ENCODE data around the gene RELN. TPM values are rescaled to one million over a fixed set of nuclear protein-coding genes. Genes with fewer than 3 reads are reported as not detected.

The RELN gene
- total RNA-seq, 1 donor from 2014 or later: 0.11 TPM

DNA sequence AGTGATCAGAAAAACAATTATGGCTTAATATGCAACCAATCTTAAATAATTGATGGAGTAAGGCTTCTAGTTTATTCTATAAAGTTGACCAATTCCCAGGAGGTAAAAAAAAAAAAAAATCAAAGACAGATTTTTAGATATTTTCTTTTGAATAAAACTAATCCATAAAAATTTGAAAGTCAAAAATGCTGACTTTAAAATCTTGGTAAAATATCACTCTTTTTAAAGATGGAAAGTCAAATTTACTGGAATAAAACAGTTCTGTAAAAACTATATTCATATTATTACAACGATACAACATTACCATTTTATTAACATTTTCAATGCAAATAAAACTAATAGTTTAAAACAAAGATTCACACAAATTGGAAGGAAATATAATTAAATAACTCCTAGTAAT, 5.4 kb downstream of the RELN start:
- TF ChIP-seq, protein P1, sequence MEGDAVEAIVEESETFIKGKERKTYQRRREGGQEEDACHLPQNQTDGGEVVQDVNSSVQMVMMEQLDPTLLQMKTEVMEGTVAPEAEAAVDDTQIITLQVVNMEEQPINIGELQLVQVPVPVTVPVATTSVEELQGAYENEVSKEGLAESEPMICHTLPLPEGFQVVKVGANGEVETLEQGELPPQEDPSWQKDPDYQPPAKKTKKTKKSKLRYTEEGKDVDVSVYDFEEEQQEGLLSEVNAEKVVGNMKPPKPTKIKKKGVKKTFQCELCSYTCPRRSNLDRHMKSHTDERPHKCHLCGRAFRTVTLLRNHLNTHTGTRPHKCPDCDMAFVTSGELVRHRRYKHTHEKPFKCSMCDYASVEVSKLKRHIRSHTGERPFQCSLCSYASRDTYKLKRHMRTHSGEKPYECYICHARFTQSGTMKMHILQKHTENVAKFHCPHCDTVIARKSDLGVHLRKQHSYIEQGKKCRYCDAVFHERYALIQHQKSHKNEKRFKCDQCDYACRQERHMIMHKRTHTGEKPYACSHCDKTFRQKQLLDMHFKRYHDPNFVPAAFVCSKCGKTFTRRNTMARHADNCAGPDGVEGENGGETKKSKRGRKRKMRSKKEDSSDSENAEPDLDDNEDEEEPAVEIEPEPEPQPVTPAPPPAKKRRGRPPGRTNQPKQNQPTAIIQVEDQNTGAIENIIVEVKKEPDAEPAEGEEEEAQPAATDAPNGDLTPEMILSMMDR (IDR thresholded peaks at IDR 0.05): no peak
- Histone ChIP-seq H3K9me3 (no peaks in the 10 kb centered on the region), H3K36me3 (no peaks in the 10 kb centered on the region), H3K27ac (no peak overlapping the region), H3K4me3 (no peak overlapping the region), H3K4me1 (peaks cover 0 to 3% of the 10 kb centered on the region in 2 donors), H3K27me3 (no peaks in the 10 kb centered on the region)
- intact Hi-C loops (cut with DNase I): no loop called here
- DNase-seq (ENCODE audit: low spot score in 2 of 2): no peak

DNA sequence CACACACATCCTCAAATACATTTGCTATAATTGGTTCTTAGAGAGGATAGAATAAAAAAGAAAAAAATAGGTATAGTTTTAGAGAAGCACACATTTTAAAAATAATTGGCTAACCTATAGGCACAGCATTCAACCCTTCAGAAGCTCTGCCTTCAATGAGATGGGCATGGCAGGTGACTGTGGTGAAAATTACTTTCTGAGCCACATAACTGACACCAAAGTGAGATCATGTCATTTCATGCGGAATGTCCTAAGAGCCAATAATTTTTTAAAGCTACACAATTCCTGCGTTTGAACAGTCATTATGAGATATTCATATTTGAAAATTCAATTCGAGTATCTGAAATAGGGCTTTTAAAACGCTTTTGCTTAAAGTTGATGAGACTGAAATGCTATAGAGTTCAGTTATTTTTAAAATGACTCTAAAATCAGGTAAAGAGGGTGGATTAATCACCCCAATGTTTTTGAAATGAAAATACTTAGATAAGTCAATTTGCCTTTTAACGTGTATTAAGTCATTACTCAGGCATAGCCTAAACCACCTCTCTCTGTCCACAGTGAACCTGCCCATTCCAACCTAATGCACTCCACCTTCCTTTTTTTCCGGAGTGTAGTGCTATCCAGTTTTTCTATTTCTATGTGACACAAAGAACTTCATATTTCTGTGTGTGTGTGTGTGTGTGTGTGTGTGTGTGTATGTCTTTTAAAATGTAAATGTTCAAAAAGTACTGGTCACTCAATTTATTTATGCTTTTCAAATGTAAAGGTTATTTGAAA, 6.1 kb downstream of the RELN start:
- intact Hi-C loops (cut with DNase I): no loop called here
- no peak for DNase-seq (ENCODE audit: low spot score in 2 of 2)
- H3K9me3 ChIP-seq: no peaks in the 10 kb centered on the region
- TF ChIP-seq, protein P1 (IDR thresholded peaks at IDR 0.05): no peak
- H3K36me3 ChIP-seq: no peaks in the 10 kb centered on the region
- no peak overlapping the region for H3K27ac ChIP-seq
- no peaks in the 10 kb centered on the region for H3K27me3 ChIP-seq
- no peak overlapping the region for H3K4me3 ChIP-seq
- no peaks in the 10 kb centered on the region for H3K4me1 ChIP-seq

GRCh38 chr7:103981003-103981423, 8.4 kb downstream of the RELN start:
- intact Hi-C loops (cut with DNase I): no loop called here
- Histone ChIP-seq H3K36me3 (no peaks in the 10 kb centered on the region), H3K9me3 (no peaks in the 10 kb centered on the region), H3K27me3 (no peaks in the 10 kb centered on the region), H3K4me1 (no peaks in the 10 kb centered on the region), H3K27ac (no peak overlapping the region), H3K4me3 (no peak overlapping the region)
- DNase-seq (ENCODE audit: low spot score in 2 of 2): no peak
- TF ChIP-seq, protein P1 (IDR thresholded peaks at IDR 0.05): no peak

GRCh38 chr7:103972779-103973434, 16.6 kb downstream of the RELN start:
- Histone ChIP-seq H3K9me3 (no peaks in the 10 kb centered on the region), H3K36me3 (no peaks in the 10 kb centered on the region)

GRCh38 chr7:103967401-103967800, 22.1 kb downstream of the RELN start:
- intact Hi-C loops (cut with DNase I): no loop called here
- Histone ChIP-seq H3K9me3 (no peaks in the 10 kb centered on the region), H3K27ac (no peak overlapping the region), H3K36me3 (no peaks in the 10 kb centered on the region), H3K27me3 (no peaks in the 10 kb centered on the region), H3K4me3 (no peak overlapping the region), H3K4me1 (no peaks in the 10 kb centered on the region)
- TF ChIP-seq, protein P1 (IDR thresholded peaks at IDR 0.05): no peak
- DNase-seq (ENCODE audit: low spot score in 2 of 2): no peak

More at GRCh38 chr7:103972779-103973434, 16.6 kb downstream of the RELN start:
- Histone ChIP-seq H3K4me1 (no peaks in the 10 kb centered on the region), H3K27me3 (no peaks in the 10 kb centered on the region), H3K4me3 (no peak overlapping the region), H3K27ac (no peak overlapping the region)
- intact Hi-C loops (cut with DNase I): no loop called here
- no peak for DNase-seq (ENCODE audit: low spot score in 2 of 2)
- TF ChIP-seq, protein P1 (IDR thresholded peaks at IDR 0.05): no peak
